ENCODE measurements around the gene DLG2. TPM values are rescaled to one million over a fixed set of nuclear protein-coding genes. Genes with fewer than 3 reads are reported as not detected.

Gene DLG2
- total and polyA plus RNA-seq, 7 donors, result 0.60 to 25.8 (median 9.7) TPM; not detected in 1

DNA sequence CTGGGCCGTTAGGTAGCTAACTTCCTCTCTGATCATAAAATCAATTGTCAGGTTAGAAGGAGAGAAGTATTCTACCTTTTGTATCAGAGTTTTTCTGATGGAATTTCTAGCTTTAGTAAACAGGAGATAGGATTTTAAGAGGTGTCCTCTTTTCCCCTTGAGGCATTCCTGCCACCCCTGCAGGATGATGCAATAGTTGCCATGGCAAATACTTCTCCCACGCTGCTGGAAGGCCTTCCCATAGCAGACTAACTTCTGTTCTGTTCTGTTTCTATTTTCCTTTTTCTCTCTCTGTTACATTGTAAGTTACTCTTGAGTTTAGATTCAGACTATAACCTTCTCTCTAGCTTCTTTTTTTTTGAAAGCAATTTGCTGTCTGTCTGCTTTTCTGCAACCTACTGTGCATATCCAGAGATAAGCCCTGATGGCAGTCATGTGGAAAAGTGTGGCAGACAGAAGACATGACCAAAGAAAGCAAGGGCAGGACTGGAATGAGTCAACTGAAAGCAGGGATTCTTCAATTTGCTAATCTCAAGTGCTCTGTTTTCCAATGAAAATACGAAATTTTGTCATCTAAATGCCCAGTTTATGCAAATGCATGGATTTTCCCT is 679.1 kb downstream of the DLG2 start:
- TF ChIP-seq POLR2AphosphoS5 (IDR thresholded peaks at IDR 0.05) (no peak), EP300 (IDR thresholded peaks at IDR 0.05) (no peak), POLR2A (IDR thresholded peaks at IDR 0.05) (no peak)
- TF ChIP-seq, protein P1, sequence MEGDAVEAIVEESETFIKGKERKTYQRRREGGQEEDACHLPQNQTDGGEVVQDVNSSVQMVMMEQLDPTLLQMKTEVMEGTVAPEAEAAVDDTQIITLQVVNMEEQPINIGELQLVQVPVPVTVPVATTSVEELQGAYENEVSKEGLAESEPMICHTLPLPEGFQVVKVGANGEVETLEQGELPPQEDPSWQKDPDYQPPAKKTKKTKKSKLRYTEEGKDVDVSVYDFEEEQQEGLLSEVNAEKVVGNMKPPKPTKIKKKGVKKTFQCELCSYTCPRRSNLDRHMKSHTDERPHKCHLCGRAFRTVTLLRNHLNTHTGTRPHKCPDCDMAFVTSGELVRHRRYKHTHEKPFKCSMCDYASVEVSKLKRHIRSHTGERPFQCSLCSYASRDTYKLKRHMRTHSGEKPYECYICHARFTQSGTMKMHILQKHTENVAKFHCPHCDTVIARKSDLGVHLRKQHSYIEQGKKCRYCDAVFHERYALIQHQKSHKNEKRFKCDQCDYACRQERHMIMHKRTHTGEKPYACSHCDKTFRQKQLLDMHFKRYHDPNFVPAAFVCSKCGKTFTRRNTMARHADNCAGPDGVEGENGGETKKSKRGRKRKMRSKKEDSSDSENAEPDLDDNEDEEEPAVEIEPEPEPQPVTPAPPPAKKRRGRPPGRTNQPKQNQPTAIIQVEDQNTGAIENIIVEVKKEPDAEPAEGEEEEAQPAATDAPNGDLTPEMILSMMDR (IDR thresholded peaks at IDR 0.05), result no peak
- Histone ChIP-seq H3K4me1 (no peaks in the 10 kb centered on the region), H3K27ac (no peak overlapping the region), H3K36me3 (no peaks in the 10 kb centered on the region), H3K27me3 (no peaks in the 10 kb centered on the region), H3K4me3 (no peak overlapping the region), H3K9me3 (no peaks in the 10 kb centered on the region)
- DNase-seq, result no peak
- 64 to 74% methylated on average over 3 of the region's 3 CpGs for WGBS, 2 donors
- intact Hi-C loops (cut with DNase I), result no loop called here

DNA sequence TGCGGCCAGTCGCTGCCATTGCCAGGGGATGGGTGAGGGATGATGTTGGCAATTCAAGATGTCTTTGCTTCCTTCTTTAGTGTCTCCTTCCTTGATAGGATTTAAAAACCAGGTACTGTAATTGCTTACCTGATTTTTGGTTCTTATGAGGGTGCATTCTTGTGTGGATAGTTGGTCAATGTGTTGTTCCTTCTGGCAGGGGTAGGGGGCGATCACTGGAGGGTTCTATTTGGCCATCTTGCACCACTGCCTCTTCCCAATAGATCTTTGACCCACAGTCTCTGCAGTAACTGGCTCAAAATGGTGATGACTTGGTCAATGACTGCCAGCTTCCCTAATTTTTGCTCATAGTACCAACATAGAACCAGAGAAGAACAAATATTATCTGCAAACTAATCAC is 680.1 kb downstream of the DLG2 start:
- intact Hi-C loops (cut with DNase I), result no loop called here
- no peak overlapping the region for H3K4me3 ChIP-seq

DNA sequence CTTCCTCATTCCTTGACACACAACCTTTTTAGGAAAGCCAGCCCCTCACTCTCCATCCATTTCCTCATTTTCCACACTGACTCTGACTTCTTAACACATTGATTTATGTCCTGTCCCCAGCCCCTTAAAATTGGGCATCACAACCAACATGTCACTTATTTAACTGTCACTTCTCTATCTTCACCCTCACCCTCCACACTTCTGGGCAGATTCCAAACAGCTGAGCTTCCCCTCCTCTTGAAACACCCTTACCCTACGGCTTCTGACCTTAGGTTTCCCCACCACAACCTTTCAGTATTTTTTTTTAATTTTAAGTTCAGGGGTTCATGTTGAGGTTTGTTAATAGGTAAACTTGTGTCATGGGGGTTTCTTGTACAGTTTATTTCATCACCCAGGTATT is 696.3 kb downstream of the DLG2 start:
- Histone ChIP-seq H3K9me3 (no peaks in the 10 kb centered on the region), H3K4me1 (no peaks in the 10 kb centered on the region), H3K36me3 (no peaks in the 10 kb centered on the region), H3K27ac (no peak overlapping the region), H3K27me3 (no peaks in the 10 kb centered on the region), H3K4me3 (no peak overlapping the region)
- DNase-seq, result no peak
- 62 to 77% methylated on average over 1 of the region's 1 CpG for WGBS, 2 donors
- TF ChIP-seq EP300 (IDR thresholded peaks at IDR 0.05) (no peak), POLR2AphosphoS5 (IDR thresholded peaks at IDR 0.05) (no peak), POLR2A (IDR thresholded peaks at IDR 0.05) (no peak)
- TF ChIP-seq, protein P1 (IDR thresholded peaks at IDR 0.05), result no peak
- intact Hi-C loops (cut with DNase I), result no loop called here

More for the DNA sequence above, 680.1 kb downstream of the DLG2 start:
- Histone ChIP-seq H3K27ac (no peak overlapping the region), H3K36me3 (no peaks in the 10 kb centered on the region), H3K9me3 (no peaks in the 10 kb centered on the region), H3K27me3 (no peaks in the 10 kb centered on the region), H3K4me1 (no peaks in the 10 kb centered on the region)
- no peak for DNase-seq
- TF ChIP-seq, protein P1 (IDR thresholded peaks at IDR 0.05), result no peak
- no peak for TF ChIP-seq EP300 (IDR thresholded peaks at IDR 0.05)
- no peak for TF ChIP-seq POLR2AphosphoS5 (IDR thresholded peaks at IDR 0.05)
- TF ChIP-seq POLR2A (IDR thresholded peaks at IDR 0.05), result no peak
- WGBS, 2 donors, result 92 to 97% methylated on average over 3 of the region's 3 CpGs

- H3K27ac ChIP-seq, result no peak overlapping the region
- H3K4me3 ChIP-seq, result no peak overlapping the region
- no peaks in the 10 kb centered on the region for H3K36me3 ChIP-seq
- intact Hi-C loops (cut with DNase I), result no loop called here
- TF ChIP-seq POLR2AphosphoS5 (IDR thresholded peaks at IDR 0.05), result no peak
- TF ChIP-seq EP300 (IDR thresholded peaks at IDR 0.05), result no peak
- TF ChIP-seq, protein P1 (IDR thresholded peaks at IDR 0.05), result no peak
- TF ChIP-seq POLR2A (IDR thresholded peaks at IDR 0.05), result no peak
- DNase-seq, result no peak
- H3K27me3 ChIP-seq, result no peaks in the 10 kb centered on the region
- no peaks in the 10 kb centered on the region for H3K4me1 ChIP-seq
- 89 to 94% methylated on average over 2 of the region's 2 CpGs for WGBS, 2 donors
- no peaks in the 10 kb centered on the region for H3K9me3 ChIP-seq
Measured at GRCh38 chr11:84929738-84930137, 697.4 kb downstream of the DLG2 start.

Measured in sigmoid colon (tissue), 7 donors.